GM11168 (cell line): ENCODE results near the gene EHF.
"Not testable (repeated sequence)": the region's sequence is repeated elsewhere in the genome, so short reads cannot be mapped to it uniquely, and the experiment has no call there.

Experiments used
- in situ Hi-C: fragments of 300-500 bp; cut with MboI; formaldehyde crosslinking; loops from one replicate; pipeline ENCODE4 v1.12.0; 2022; ENCODE audit warnings: low sequenced_read_pairs; ENCODE audit not compliant: unreplicated experiment

The EHF gene

DNA sequence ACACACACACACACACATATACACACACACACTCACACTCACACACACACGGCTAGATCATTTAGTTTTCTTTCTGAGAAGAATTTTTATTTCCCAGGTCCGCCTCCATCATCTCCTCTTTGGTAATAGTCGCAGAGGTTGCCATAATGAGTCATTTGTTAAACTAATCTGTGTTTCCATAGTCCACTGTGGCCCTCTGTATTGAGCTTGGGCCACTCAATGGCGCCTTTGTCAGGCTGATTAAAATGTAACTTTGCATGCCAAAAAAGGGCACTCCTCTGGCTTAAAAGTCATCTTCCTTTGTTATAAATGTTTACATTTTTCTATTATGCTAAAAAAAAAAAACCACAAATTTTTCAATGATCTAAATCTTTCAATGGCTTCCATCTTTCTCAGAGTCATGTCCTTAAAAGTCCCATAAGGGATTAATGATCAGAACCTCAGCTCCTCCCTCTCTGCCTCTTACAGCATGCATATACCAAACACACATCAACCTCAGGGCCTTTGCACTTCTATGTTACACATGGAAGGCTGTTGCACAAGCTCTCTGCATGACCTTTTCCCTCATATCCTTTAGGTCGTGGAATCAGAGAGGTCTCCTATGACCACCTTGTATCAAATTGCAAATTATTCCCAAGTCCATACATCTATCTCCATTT, 35.3 kb downstream of the EHF start:
- in situ Hi-C loops: no loop called here

DNA sequence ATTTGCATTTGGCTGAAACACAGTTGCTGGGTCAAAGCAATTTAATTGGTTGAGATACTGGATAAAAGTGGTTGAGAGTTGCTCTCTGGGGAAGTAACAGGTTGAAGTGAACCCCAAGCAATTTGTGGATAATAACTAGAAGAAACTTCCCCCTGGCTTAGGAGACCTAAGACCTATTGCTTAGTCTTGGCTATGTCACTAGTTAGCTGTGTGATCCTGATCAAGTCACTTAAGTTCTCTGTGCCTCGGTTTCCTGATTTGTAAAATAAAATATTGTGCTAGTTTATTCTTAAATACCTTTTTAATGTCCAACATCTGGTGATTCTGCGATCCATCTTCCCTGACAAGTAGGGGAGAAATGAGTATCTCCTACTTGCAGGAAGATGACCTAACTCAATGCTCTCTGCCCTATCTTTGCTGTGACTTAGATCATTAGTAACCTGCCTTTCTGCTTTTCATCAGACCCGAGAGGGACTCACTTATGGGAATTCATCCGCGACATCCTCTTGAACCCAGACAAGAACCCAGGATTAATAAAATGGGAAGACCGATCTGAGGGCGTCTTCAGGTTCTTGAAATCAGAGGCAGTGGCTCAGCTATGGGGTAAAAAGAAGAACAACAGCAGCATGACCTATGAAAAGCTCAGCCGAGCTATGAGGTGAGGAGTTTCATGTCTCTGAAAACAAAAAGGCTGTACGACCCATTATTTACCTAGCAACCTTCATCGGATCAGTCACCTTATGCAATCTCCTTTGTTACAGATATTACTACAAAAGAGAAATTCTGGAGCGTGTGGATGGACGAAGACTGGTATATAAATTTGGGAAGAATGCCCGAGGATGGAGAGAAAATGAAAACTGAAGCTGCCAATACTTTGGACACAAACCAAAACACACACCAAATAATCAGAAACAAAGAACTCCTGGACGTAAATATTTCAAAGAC, 37.5 kb downstream of the EHF start:
- in situ Hi-C loops: no loop called here

DNA sequence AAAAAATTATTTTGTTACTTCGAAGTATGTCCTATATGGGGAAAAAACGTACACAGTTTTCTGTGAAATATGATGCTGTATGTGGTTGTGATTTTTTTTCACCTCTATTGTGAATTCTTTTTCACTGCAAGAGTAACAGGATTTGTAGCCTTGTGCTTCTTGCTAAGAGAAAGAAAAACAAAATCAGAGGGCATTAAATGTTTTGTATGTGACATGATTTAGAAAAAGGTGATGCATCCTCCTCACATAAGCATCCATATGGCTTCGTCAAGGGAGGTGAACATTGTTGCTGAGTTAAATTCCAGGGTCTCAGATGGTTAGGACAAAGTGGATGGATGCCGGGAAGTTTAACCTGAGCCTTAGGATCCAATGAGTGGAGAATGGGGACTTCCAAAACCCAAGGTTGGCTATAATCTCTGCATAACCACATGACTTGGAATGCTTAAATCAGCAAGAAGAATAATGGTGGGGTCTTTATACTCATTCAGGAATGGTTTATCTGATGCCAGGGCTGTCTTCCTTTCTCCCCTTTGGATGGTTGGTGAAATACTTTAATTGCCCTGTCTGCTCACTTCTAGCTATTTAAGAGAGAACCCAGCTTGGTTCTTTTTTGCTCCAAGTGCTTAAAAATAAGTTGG, 38.3 kb downstream of the EHF start:
- in situ Hi-C loops: no loop called here

DNA sequence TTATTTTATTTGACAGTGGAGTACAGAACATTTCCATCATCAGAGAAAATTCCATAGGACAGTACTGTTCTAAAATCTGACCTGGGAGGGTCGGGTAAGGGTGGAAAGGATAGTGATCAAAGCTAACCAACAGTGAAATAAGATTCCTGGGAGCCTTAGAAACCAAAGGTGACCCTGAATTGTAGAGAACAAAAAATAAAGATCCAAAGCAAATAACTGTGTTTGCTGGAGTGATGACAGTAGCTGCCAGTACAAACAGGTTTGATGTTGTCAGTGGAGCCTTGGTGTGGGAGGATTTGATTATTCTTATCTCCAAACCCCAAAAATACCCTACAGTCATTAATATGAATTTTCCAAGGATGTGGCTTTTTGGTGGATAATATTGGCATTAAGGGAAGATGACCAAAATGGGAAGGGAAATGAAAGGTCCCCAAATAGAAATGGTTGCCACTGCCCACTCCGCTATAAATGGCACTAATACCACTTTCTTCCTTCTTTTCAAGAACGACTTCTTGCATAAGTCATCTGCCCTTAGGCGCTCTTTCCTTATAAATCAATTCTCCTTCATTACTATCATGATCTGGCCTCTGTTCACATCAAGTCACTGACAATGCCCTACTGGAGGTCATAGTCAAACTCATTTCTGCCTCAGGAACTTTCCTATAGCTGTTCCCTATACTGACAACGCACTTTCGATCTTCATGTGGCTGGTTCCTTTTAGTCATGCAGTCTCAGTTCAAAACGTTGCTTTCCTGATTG, 44.4 kb downstream of the EHF start:
- in situ Hi-C loops: no loop called here

DNA sequence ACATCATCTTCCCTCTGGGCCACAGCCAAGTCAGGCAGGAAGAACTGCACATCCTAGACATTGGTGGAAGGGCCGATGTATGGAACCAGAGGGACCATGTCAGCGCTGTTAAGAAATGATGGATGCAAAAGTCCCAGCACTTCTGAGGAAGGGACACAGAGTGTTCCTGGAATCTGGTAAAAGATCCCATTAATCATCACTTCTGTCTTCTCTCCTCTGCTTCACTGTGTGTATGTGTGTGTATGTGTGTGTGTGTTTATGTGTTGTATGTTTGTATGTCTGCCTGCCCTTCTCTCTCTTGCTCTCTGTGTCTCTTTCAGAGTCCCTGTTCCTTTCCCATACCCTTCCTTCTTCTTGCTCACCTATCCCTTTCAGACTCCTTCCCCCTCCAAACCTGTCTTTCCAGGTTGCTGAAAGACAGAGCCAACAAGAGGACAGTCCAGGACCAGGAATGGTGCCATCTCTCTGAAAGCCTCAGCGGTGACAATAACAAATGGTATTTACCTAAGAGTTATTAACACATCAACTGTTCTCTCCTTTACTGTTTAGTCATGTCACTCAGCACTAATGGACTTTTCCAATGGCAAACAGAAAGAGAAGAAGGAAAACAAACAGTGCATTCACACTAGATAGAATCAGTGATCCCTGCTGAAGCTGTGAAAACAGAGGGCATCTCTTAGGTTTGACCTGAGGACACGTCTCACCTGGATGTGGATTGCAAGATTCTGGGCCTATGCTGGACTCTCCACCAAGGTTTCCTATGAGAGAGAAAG, 47.1 kb downstream of the EHF start:
- in situ Hi-C loops: no loop called here

DNA sequence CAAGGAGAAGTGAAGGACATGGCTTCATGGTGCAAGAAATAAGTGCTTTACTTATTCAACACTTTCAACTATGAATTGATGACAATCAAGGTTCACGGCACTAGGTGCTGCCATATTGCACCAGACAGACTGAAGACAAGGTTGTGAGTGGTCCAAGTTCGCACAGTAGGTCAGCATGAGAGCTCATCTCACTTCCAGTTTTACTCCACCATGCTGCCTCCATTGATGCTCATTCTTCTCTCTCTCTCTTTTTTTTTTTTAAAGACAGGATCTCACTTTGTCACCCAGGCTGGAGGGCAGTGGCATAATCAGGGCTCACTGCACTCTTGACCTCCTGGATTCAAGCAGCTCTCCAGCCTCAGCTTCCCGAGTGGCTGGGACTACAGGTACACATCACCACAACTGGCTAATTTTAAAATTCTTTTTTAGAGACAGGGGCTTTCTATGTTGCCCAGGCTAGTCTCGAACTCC, 47.7 kb downstream of the EHF start:
- in situ Hi-C loops: no loop called here

DNA sequence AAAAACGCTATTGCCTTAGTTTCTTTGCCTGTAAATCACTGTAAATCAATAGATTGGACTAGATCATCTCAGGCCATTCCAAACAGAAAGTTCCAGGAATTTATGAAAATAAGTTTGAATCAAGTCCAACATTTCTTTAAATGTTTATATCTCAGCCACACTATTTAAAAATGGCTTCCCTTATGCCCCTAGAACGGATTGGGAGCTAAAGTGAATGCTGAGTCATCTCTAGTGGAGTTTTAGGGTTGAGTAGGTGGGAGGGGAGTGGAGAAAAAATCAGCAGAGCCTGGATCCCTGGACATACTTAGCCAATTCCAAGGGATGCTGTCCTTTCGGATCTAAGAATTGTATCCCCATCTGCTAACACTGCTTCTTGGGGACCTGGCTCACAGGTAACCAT, 48.6 kb downstream of the EHF start:
- in situ Hi-C loops: no loop called here

DNA sequence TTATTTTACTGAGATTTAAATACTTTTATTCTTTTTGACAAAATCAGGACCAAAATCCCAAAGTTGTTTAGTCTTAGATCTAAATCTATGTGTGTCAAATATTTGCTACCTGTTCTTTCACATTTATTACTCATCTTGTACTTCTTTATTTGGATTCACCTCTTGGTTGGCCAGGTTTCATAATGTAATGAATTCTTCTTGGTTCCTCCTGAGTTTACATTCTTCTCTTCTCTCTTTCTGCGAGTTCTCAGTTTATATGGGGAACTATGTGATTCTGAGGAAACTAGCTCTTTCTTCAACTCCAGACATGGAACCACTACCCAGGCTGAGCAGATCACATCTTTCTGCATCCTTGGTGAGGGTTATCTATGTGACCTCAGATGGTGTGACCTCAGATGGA, 50.2 kb downstream of the EHF start:
- in situ Hi-C loops: no loop called here

DNA sequence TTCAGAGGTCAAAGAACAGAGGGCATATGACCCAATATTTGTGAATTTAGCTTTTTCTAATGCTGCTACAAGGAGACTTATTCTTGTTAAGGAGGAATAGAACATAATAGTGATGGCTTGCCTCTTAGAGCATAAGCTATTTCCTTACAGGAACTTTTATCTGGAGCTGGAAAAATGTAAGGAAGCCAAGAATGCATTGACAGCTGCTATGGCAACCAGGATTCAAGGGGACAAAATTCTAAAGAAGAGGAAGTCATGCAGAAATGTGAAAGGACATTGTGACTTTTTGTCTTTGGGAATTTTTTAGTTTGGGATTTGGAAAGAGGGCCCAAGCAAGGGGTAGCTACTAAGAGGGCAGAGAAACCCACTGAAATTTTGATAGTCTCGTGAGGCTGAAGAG, 51.1 kb downstream of the EHF start:
- in situ Hi-C loops: no loop called here

DNA sequence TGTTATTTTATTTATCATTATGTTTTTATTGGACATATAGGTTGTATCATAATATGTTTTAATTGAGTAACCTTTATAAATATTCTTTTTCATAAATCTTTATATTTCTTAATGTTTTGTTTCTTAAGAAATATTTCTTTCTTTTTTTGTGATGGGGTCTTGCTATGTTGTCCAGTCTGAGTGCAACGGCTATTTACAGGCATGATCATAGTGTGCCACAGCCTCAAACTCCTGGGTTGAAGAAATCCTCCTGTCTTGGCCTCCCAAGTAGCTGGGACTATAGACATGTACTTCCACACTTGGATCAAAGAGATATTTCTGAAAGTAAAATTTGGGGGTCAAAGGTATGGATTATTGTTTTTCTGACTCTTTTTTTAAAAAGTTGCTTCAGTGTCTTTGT, 53.1 kb downstream of the EHF start:
- in situ Hi-C loops: no loop called here

DNA sequence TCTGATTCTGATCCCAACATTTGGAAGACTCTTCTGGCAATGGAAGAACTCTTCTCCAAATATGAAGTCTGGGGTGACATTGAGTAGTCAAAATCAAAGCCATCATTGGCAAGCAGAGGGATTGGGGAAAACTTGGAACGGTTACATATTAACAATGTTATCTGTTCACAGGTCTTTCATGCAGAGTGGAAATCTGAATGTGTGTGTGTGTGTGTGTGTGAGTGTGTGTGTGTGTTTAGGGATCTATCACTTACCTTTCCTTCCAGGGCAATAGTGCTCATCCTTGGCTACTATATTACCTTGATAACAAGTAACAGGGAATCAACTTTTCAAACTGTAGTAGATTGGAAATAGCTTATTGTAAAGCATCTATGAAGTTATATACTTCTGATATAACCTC, 55.3 kb downstream of the EHF start:
- in situ Hi-C loops: no loop called here

DNA sequence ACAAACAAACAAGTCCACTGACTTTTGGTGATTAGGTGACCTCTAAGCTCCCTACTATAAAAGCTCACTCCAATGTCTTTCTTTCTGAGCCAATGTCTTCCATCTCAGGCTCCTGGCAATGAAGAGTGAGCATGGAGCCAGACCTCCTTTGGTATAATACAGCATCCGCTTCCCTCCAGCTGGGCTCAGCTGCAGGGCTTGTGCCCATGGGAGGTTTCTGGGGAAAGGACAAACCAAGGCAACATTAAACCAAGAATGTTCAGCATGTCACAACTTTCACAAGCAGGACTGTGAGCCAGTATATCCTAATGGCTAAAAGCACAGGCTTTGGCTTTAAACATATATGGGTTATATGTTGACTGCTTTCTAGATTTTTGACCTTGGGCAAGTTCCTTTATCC, 58.8 kb downstream of the EHF start:
- in situ Hi-C loops: no loop called here

DNA sequence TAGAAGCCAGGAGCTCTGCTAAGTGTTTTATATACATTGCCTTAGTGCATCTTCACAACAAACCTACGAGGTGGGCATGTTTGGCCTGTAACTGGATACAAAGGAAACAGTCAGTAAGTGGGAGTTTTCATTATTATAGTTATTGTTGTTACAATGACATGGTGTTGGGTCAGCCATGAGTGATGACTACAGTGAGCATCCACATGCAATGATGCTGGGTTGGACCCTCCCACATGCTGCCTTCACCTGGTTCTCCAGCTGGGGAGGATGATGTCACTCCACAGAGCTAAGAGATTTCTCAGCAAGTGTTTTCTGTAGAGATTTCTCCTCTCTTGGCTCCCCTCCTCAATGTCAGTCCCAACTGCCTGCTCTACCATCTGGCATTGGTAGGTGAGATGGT, 59.3 kb downstream of the EHF start:
- in situ Hi-C loops: no loop called here

DNA sequence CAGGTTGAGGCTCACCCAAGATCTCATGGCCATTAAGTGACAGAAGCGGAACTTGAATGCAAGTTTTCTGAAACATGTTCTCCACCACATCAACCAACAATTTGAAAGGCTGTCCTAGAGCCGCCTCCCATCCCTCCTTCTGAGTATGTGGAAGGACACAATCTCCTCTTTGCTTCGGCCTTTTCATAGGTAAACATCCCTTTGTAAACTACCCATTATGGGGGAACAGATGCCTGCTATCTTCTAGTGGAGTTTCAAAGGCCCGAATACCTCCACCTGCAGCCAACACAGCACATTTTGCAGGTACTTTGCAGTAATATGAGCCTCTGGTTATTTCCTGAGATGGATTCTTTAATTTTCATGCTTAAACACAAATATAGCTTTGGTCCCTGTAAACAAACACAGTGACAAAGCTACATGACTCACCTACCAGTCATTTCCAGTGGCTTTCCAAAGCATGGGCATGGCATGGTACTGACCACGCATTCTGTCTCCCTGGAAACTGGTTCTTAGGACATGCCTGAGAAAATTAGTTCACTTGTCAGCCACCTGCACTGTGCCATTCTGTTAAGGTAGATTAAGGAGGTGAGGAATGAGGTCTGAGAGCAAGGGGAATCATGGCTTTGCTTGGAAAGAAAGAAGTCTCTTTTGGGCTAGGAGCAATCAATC, 60.2 kb downstream of the EHF start:
- in situ Hi-C loops: no loop called here

DNA sequence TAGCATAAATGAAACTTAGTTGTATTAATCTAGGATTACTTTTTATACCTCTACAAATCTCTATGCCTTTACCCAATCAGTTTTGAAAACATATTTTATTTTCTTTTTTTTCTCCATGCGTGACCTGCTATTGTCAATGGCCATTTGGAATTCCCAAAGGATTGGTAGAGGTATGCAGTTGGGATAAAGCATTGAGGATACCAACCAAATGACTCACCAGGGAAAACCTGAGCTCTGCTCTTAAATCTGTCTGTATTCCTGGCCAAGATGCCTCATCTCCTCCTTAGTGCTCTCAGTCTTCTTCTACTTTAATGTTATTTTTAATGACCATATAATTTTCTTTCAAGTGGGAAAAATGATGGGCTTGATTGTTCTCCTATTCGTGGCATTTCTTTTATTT, 61.9 kb downstream of the EHF start:
- in situ Hi-C loops: no loop called here

DNA sequence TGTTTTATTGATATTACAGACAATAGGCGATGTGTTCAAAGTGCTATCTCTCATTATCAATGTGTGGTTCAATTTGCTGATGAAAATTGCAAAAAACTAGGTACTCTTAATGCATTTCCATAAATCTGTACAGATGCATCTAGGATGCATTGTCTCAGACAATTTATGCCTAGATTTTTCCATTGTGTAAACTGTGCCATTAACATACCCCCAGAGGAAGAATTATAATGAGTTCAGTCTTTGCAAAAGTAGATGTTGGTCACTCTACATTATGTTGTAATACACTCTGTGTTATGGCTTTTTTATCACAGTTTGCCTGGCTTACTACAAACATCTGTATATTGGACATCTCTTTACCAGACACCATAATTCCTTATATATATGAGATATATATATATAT, 62.5 kb downstream of the EHF start:
- in situ Hi-C loops: no loop called here

DNA sequence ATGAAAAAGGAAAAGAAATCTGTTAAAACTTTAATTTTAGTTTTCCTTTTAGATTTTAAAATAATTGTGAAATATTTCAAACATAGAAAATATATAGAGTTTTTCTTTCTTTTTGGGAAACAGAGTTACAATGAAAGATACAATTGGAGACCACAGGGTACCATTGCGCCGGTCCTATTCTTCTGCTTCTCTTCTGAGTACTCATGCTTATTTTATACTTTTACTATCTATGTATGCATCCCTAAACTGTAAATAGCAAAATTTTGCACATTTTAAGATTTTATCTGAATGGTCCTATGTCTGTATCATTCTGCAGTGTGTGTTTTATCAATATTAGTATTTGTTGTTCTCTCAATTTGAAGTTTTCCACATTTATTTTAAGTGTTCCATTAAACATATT, 65.0 kb downstream of the EHF start:
- in situ Hi-C loops: no loop called here

DNA sequence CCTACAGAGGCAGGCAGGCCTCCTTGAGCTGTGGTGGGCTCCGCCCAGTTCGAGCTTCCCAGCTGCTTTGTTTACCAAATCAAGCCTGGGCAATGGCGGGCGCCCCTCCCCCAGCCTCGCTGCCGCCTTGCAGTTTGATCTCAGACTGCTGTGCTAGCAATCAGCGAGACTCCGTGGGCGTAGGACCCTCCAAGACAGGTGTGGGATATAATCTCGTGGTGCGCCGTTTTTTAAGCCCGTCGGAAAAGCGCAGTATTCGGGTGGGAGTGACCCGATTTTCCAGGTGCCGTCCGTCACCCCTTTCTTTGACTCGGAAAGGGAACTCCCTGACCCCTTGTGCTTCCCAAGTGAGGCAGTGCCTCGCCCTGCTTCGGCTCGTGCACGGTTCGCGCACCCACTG, 71.4 kb downstream of the EHF start:
- in situ Hi-C loops: not testable (repeated sequence)

DNA sequence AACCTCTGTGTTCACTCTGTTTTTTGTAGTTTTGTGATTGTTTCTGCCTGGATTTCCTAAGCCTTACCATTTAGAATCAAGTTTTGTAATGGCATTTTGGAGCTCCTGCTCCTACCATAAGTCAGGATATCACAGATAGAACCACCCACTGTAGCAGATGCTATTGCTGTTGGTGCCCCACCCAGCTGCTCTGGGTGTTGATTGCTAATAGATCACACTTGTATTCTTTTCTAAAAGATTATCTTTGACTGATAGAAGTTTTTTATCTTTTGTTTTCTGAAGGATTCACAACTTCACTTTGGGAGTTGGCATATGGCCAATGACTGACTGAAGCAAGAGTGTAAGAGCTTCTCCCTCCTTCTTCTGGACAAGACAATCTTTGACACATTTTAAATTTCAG, 76.0 kb downstream of the EHF start:
- in situ Hi-C loops: no loop called here
